Liver (tissue), 9 donors: Measurements from ENCODE around the gene HLA-DRB1. TPM values are rescaled to one million over a fixed set of nuclear protein-coding genes. Genes with fewer than 3 reads are reported as not detected.
A peak's percentile ranks its signal among the peaks of the same experiment; 100 is the strongest.
"Not testable (repeated sequence)": the region's sequence is repeated elsewhere in the genome, so short reads cannot be mapped to it uniquely, and the experiment has no call there.

Experiments
- DNase-seq: peaks from one replicate; pipeline ENCODE4 v3.0.0-alpha.2; 2017; ENCODE audit warnings: low spot score
- H3K27ac ChIP-seq, 2 donors: one replicate each; pipeline ENCODE4 v1.7.0; 2013; ENCODE audit warnings: inconsistent platforms in 2 of 2, low read length in 2 of 2, control low read depth in 1 of 2, low read depth in 1 of 2, mild to moderate bottlenecking in 1 of 2
- H3K27me3 ChIP-seq, 4 donors: one replicate each; pipeline versions ENCODE4 v1.6.1 to v1.7.0; 2013; ENCODE audit warnings: low read length in 3 of 4, inconsistent platforms in 1 of 4, mild to moderate bottlenecking in 1 of 4, moderate library complexity in 1 of 4; ENCODE audit not compliant: control insufficient read depth in 4 of 4, insufficient read depth in 4 of 4
- H3K36me3 ChIP-seq, 4 donors: one replicate each; pipeline versions ENCODE4 v1.6.1 to v1.7.0; 2013; ENCODE audit warnings: low read length in 3 of 4, mild to moderate bottlenecking in 3 of 4, low read depth in 1 of 4, moderate library complexity in 1 of 4; ENCODE audit not compliant: control insufficient read depth in 4 of 4, insufficient read depth in 3 of 4
- H3K4me1 ChIP-seq, 4 donors: one replicate each; pipeline versions ENCODE4 v1.6.1 to v1.7.0; 2013; ENCODE audit warnings: low read length in 3 of 4, mild to moderate bottlenecking in 3 of 4, moderate library complexity in 1 of 4; ENCODE audit not compliant: control insufficient read depth in 4 of 4, insufficient read depth in 4 of 4
- H3K4me3 ChIP-seq, 3 donors: one replicate each; pipeline versions ENCODE4 v1.6.1 to v1.7.0; 2013; ENCODE audit warnings: low read length in 3 of 3, control low read depth in 1 of 3, low read depth in 1 of 3, mild to moderate bottlenecking in 1 of 3
- H3K9ac ChIP-seq, 2 donors: one replicate each; pipeline ENCODE4 v1.7.0; 2013; ENCODE audit warnings: low read length in 2 of 2, mild to moderate bottlenecking in 2 of 2, moderate library complexity in 2 of 2, control low read depth in 1 of 2, low read depth in 1 of 2
- H3K9me3 ChIP-seq, 4 donors: one replicate each; pipeline versions ENCODE4 v1.6.1 to v1.7.0; 2013; ENCODE audit warnings: low read length in 3 of 4; ENCODE audit not compliant: control insufficient read depth in 4 of 4
- EGR1 ChIP-seq, 2 donors: IDR thresholded peaks; 2 replicates each; pipeline ENCODE4 v1.6.1; 2016 to 2018; ENCODE audit warnings: antibody characterized with exemption in 2 of 2, low read depth in 2 of 2
- FOXA1 ChIP-seq: IDR thresholded peaks from 2 replicates; pipeline ENCODE4 v1.6.1; 2016; ENCODE audit warnings: antibody characterized with exemption
- FOXA2 ChIP-seq: IDR thresholded peaks from 2 replicates; pipeline ENCODE4 v1.6.1; 2016; ENCODE audit warnings: antibody characterized with exemption
- GABPA ChIP-seq, 2 donors: IDR thresholded peaks in 1 of 2; conservative IDR thresholded peaks in 1 of 2; 2 replicates each; pipeline ENCODE4 v1.6.1; 2016; ENCODE audit warnings: antibody characterized with exemption in 2 of 2, mild to moderate bottlenecking in 1 of 2, moderate library complexity in 1 of 2
- HNF4G ChIP-seq: IDR thresholded peaks from 2 replicates; pipeline ENCODE4 v1.6.1; 2016; ENCODE audit warnings: antibody characterized with exemption
- NR2F2 ChIP-seq: IDR thresholded peaks from 2 replicates; pipeline ENCODE4 v1.6.1; 2016; ENCODE audit warnings: antibody characterized with exemption
- SP1 ChIP-seq: IDR thresholded peaks from 2 replicates; pipeline ENCODE4 v1.6.1; 2018; ENCODE audit warnings: antibody characterized with exemption, mild to moderate bottlenecking
- TAF1 ChIP-seq: conservative IDR thresholded peaks from 2 replicates; pipeline ENCODE4 v1.6.1; 2016; ENCODE audit warnings: antibody characterized with exemption, mild to moderate bottlenecking
- YY1 ChIP-seq: IDR thresholded peaks from 2 replicates; pipeline ENCODE4 v1.6.1; 2016; ENCODE audit warnings: antibody characterized with exemption, mild to moderate bottlenecking
- WGBS: extraction: QIAGEN DNeasy Blood & Tissue Kit; methylation state at CpG from one replicate; pipeline ENCODE4 v1.1.7; 2013; 5-methylcytosine and 5-hydroxymethylcytosine counted together
- polyA plus RNA-seq, 2 donors: library from polyadenylated mRNA; stranded (reverse) in 1 of 2; unstranded in 1 of 2; fragments of 200-250 nt in 1 of 2; fragments of >200 nt in 1 of 2; fragmentation: Nextera tagmentation in 1 of 2; extraction: Ambion mirVana in 1 of 2; gene quantifications; one replicate each; pipeline versions ENCODE4 v1.2.1 to v1.2.3, GENCODE V29; 2013 to 2015
- total RNA-seq, 2 donors: library from RNA; depleted of rRNA; stranded (reverse); fragments of >200 nt; gene quantifications; one replicate each; pipeline ENCODE4 v1.2.3, GENCODE V29; 2014
- TF ChIP-seq, protein P1 (sequence below): IDR thresholded peaks from 2 replicates; pipeline ENCODE4 v1.6.1; 2016; ENCODE audit warnings: antibody characterized with exemption
- TF ChIP-seq, protein P2 (sequence below): IDR thresholded peaks from 2 replicates; pipeline ENCODE4 v1.6.1; 2016; ENCODE audit warnings: antibody characterized with exemption
- TF ChIP-seq, protein P3 (sequence below): fragments of 150-350 bp; IDR thresholded peaks from 2 replicates; pipeline ENCODE4 v1.5.1; 2017; ENCODE audit warnings: improper control_type of control experiment, low read depth, low read length; ENCODE audit not compliant: missing input control
- donor health status: healthy.
- donor health status: healthy.
- donor health status: healthy.
- donor health status: healthy.
- donor health status: healthy.

Gene HLA-DRB1
- total and polyA plus RNA-seq, 4 donors = 26.0 to 46.1 (median 36.4) TPM

DNA sequence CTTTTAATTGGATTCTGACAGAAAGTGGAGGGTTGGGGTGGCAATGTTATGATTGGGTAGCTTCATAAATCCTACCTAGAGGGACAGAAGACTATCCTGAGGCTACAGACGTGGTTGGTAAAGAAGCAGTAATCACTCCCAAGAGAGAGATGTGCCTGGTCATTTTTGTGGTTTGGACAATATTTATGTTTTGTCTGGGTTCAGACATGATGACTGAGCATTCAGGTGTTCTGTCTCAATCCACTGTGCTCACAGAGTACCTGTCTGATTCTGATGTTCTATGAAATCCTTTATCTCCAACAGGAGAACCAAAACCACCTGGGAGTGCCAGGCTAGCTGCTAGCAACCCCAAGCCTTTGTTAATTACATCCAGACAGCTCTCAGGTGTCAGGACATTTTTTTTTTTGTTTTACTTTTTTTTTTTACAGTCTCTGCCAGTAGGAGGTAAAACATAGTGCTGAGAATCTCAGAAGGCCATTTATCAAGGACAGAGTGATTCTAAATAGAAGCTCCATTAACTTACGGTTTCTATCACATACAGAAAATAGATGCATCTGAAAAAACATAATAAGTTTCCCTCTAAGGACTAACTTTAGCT, 46.0 kb upstream of the HLA-DRB1 start (continued):
- TF ChIP-seq, protein P1, sequence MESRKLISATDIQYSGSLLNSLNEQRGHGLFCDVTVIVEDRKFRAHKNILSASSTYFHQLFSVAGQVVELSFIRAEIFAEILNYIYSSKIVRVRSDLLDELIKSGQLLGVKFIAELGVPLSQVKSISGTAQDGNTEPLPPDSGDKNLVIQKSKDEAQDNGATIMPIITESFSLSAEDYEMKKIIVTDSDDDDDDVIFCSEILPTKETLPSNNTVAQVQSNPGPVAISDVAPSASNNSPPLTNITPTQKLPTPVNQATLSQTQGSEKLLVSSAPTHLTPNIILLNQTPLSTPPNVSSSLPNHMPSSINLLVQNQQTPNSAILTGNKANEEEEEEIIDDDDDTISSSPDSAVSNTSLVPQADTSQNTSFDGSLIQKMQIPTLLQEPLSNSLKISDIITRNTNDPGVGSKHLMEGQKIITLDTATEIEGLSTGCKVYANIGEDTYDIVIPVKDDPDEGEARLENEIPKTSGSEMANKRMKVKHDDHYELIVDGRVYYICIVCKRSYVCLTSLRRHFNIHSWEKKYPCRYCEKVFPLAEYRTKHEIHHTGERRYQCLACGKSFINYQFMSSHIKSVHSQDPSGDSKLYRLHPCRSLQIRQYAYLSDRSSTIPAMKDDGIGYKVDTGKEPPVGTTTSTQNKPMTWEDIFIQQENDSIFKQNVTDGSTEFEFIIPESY = no peak
- TF ChIP-seq EGR1 (IDR thresholded peaks at IDR 0.05; ENCODE audit: low read depth in 2 of 2) = no peak
- TF ChIP-seq FOXA2 = no peak
- TF ChIP-seq SP1 = no peak
- no peak for TF ChIP-seq YY1
- no peak for TF ChIP-seq HNF4G

DNA sequence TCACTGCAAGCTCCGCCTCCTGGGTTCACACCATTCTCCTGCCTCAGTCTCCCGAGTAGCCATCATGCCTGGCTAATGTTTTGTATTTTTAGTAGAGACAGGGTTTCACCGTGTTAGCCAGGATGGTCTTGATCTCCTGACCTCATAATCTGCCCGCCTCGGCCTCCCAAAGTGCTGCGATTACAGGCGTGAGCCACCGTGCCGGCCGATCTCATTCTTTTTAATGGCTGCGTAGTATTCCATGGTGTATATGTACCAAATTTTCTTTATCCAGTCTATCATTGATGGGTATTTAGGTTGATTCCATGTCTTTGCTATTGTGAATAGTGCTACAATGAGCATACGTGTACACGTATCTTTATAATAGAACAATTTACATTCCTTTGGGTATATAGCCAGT, 40.1 kb upstream of the HLA-DRB1 start:
- not testable (repeated sequence) for H3K9me3 ChIP-seq, H3K27ac ChIP-seq, H3K27me3 ChIP-seq, H3K4me1 ChIP-seq, H3K4me3 ChIP-seq, H3K9ac ChIP-seq, H3K36me3 ChIP-seq, DNase-seq
- WGBS = 76% methylated on average over 2 of the region's 13 CpGs

DNA sequence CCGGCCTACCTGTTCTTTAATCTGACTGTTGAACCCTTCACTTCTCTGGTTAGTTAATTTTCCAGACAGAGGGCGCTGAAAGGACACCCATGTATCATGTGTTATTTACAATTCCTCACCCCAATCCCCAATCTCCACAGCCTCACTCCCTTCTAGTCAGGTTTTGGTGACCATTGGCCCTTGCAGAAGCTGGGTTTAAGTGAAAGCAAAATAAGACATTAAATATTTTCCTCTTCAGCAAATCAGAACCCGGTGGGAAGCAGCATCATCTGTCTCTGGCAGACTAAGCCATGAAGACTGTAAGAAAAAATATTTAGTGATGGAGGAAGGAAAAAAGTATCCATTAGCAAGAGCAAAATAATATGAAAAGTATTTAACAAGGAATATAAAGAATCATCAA, 38.2 kb upstream of the HLA-DRB1 start:
- DNase-seq = no peak
- TF ChIP-seq EGR1 (IDR thresholded peaks at IDR 0.05; ENCODE audit: low read depth in 2 of 2) = no peak
- TF ChIP-seq HNF4G = no peak
- TF ChIP-seq, protein P2, sequence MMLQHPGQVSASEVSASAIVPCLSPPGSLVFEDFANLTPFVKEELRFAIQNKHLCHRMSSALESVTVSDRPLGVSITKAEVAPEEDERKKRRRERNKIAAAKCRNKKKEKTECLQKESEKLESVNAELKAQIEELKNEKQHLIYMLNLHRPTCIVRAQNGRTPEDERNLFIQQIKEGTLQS = no peak
- no peak for TF ChIP-seq GABPA (IDR thresholded peaks at IDR 0.05 in 1 of 2, conservative IDR thresholded peaks at IDR 0.05 in 1 of 2)
- TF ChIP-seq TAF1 = no peak
- TF ChIP-seq FOXA2 = no peak
- TF ChIP-seq YY1 = no peak
- TF ChIP-seq, protein P3, sequence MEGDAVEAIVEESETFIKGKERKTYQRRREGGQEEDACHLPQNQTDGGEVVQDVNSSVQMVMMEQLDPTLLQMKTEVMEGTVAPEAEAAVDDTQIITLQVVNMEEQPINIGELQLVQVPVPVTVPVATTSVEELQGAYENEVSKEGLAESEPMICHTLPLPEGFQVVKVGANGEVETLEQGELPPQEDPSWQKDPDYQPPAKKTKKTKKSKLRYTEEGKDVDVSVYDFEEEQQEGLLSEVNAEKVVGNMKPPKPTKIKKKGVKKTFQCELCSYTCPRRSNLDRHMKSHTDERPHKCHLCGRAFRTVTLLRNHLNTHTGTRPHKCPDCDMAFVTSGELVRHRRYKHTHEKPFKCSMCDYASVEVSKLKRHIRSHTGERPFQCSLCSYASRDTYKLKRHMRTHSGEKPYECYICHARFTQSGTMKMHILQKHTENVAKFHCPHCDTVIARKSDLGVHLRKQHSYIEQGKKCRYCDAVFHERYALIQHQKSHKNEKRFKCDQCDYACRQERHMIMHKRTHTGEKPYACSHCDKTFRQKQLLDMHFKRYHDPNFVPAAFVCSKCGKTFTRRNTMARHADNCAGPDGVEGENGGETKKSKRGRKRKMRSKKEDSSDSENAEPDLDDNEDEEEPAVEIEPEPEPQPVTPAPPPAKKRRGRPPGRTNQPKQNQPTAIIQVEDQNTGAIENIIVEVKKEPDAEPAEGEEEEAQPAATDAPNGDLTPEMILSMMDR = no peak
- H3K4me3 ChIP-seq = no peak overlapping the region
- H3K9ac ChIP-seq = no peak overlapping the region
- no peaks in the 10 kb centered on the region for H3K36me3 ChIP-seq
- WGBS = 27% methylated on average over 3 of the region's 3 CpGs
- peak overlapping the region in 1 of 2 donors; percentile 8 for H3K27ac ChIP-seq
- H3K4me1 ChIP-seq = no peaks in the 10 kb centered on the region
- H3K9me3 ChIP-seq = no peaks in the 10 kb centered on the region
- no peaks in the 10 kb centered on the region for H3K27me3 ChIP-seq

DNA sequence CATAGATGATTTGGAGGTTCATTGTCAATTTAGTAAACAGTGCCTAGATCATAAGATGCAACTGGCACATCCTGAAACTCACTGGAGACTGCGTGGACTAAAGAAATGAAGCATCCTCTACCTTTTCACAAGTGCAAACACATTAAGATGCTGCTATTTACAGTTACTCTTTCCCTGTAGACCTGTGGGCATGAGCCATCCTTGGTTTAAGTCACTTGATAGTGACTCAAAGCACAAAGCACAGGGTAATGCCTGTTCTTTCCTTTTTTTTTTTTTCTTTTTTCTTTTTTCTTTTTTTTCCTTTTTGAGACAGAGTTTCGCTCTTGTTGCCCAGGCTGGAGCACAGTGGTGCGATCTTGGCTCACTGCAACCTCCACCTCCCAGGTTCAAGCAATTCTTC, 37.6 kb upstream of the HLA-DRB1 start:
- Histone ChIP-seq H3K4me1 (no peaks in the 10 kb centered on the region), H3K9me3 (no peaks in the 10 kb centered on the region), H3K27ac (no peak overlapping the region), H3K9ac (no peak overlapping the region), H3K27me3 (no peaks in the 10 kb centered on the region), H3K4me3 (no peak overlapping the region), H3K36me3 (no peaks in the 10 kb centered on the region)
- TF ChIP-seq, protein P1 = no peak
- TF ChIP-seq TAF1 = no peak
- no peak for TF ChIP-seq FOXA2
- TF ChIP-seq NR2F2 = no peak
- TF ChIP-seq FOXA1 = no peak
- TF ChIP-seq EGR1 (IDR thresholded peaks at IDR 0.05; ENCODE audit: low read depth in 2 of 2) = no peak
- no peak for DNase-seq
- 0% methylated on average over 1 of the region's 3 CpGs for WGBS
